HepG2 (cell line): ENCODE measurements around the gene TAF6L. TPM values are rescaled to one million over a fixed set of nuclear protein-coding genes. Genes with fewer than 3 reads are reported as not detected.

ENCODE experiments used
- AFF4 ChIP-seq: sonication (generic); formaldehyde crosslinking; IDR thresholded peaks from 2 replicates; pipeline ENCODE4 v1.4.0; 2020; ENCODE audit warnings: missing genetic modification reagents
- CC2D1A ChIP-seq: sonication (generic); formaldehyde crosslinking; IDR thresholded peaks from 2 replicates; pipeline ENCODE4 v1.8.1; 2023; ENCODE audit warnings: mild to moderate bottlenecking, missing genetic modification reagents
- GABPB1 ChIP-seq: IDR thresholded peaks from 2 replicates; pipeline ENCODE4 v1.6.1; 2016; ENCODE audit warnings: mild to moderate bottlenecking, missing genetic modification reagents, moderate library complexity, missing compliant biosample characterization
- HIVEP1 ChIP-seq: sonication (generic); formaldehyde crosslinking; IDR thresholded peaks from 2 replicates; pipeline ENCODE4 v1.4.0; 2020; ENCODE audit warnings: mild to moderate bottlenecking, missing genetic modification reagents
- IKZF5 ChIP-seq: IDR thresholded peaks from 2 replicates; pipeline ENCODE4 v1.6.1; 2018; ENCODE audit warnings: missing genetic modification reagents, mild to moderate bottlenecking, missing compliant biosample characterization
- KMT2A ChIP-seq: sonication (generic); formaldehyde crosslinking; IDR thresholded peaks from 2 replicates; pipeline ENCODE4 v1.4.0; 2020; ENCODE audit warnings: missing genetic modification reagents
- NRL ChIP-seq: sonication (generic); formaldehyde crosslinking; IDR thresholded peaks from 2 replicates; pipeline ENCODE4 v1.5.0; 2020; ENCODE audit warnings: missing genetic modification reagents, mild to moderate bottlenecking, moderate library complexity, borderline replicate concordance
- RBAK ChIP-seq: sonication (generic); formaldehyde crosslinking; IDR thresholded peaks from 2 replicates; pipeline ENCODE4 v1.5.1; 2020; ENCODE audit warnings: mild to moderate bottlenecking, missing genetic modification reagents
- SIX4 ChIP-seq: sonication (generic); formaldehyde crosslinking; IDR thresholded peaks from 2 replicates; pipeline ENCODE4 v1.4.0; 2020; ENCODE audit warnings: missing genetic modification reagents
- SOX5 ChIP-seq: IDR thresholded peaks from 2 replicates; pipeline ENCODE4 v1.6.1; 2016; ENCODE audit warnings: borderline replicate concordance
- ZBTB1 ChIP-seq: sonication (generic); formaldehyde crosslinking; IDR thresholded peaks from 2 replicates; pipeline ENCODE4 v1.4.0; 2020; ENCODE audit warnings: missing genetic modification reagents, borderline replicate concordance
- ZBTB42 ChIP-seq: sonication (generic); formaldehyde crosslinking; IDR thresholded peaks from 2 replicates; pipeline ENCODE4 v1.5.0; 2020; ENCODE audit warnings: mild to moderate bottlenecking, missing genetic modification reagents
- ZFY ChIP-seq: sonication (generic); formaldehyde crosslinking; IDR thresholded peaks from 2 replicates; pipeline ENCODE4 v1.4.0; 2020; ENCODE audit warnings: missing genetic modification reagents
- ZNF224 ChIP-seq: sonication (generic); formaldehyde crosslinking; IDR thresholded peaks from 2 replicates; pipeline ENCODE4 v1.5.0; 2020; ENCODE audit warnings: mild to moderate bottlenecking, missing genetic modification reagents
- ZNF580 ChIP-seq: IDR thresholded peaks from 2 replicates; pipeline ENCODE4 v1.6.1; 2016; ENCODE audit warnings: low read depth, borderline replicate concordance
- ZNF746 ChIP-seq: sonication (generic); formaldehyde crosslinking; IDR thresholded peaks from 2 replicates; pipeline ENCODE4 v1.8.0; 2022; ENCODE audit warnings: mild to moderate bottlenecking, missing genetic modification reagents
- ZNF768 ChIP-seq: sonication (generic); formaldehyde crosslinking; IDR thresholded peaks from 2 replicates; pipeline ENCODE4 v1.4.0; 2020; ENCODE audit warnings: missing genetic modification reagents
- ZNF790 ChIP-seq: sonication (generic); formaldehyde crosslinking; IDR thresholded peaks from 2 replicates; pipeline ENCODE4 v1.8.0; 2022; ENCODE audit warnings: missing genetic modification reagents, mild to moderate bottlenecking, borderline replicate concordance
- ZNF891 ChIP-seq: sonication (generic); formaldehyde crosslinking; IDR thresholded peaks from 2 replicates; pipeline ENCODE4 v1.5.0; 2020; ENCODE audit warnings: mild to moderate bottlenecking, missing genetic modification reagents
- polyA plus RNA-seq, 8 experiments: library from polyadenylated mRNA; depleted of rRNA in 3 of 8; stranded (reverse) in 7 of 8; unstranded in 1 of 8; fragments of >200 nt; fragmentation: Illumina TruSeq in 4 of 8; extraction: Trizol in 4 of 8; gene quantifications; 2 replicates each; pipeline versions ENCODE4 v1.2.1 to v1.2.3, GENCODE V29; 2011 to 2016; ENCODE audit warnings: low read depth in 4 of 8, missing spikeins in 1 of 8, mixed read lengths in 1 of 8; ENCODE audit not compliant: insufficient read depth in 1 of 8
- total RNA-seq, 5 experiments: library from RNA; depleted of rRNA; stranded (reverse); fragments of >200 nt; fragmentation: Illumina TruSeq; extraction: Trizol; gene quantifications; 2 replicates each; pipeline ENCODE4 v1.2.3, GENCODE V29; 2016; ENCODE audit warnings: low read depth in 1 of 5
- TF ChIP-seq, protein P1 (sequence below): fragments of 450-650 bp; IDR thresholded peaks from 2 replicates; pipeline ENCODE4 v1.6.1; 2017
- TF ChIP-seq, protein P2 (sequence below): sonication (generic); formaldehyde crosslinking; IDR thresholded peaks from 2 replicates; pipeline ENCODE4 v1.4.0; 2020; ENCODE audit warnings: missing genetic modification reagents, borderline replicate concordance

The TAF6L gene
- total and polyA plus RNA-seq, 2 of the 13 experiments (the other 11 are each of a cell fraction or from before 2014, with no cell fraction given) = 12.6 to 19.4 TPM

GRCh38 chr11:62753736-62754603 is 17.2 kb upstream of the TAF6L start, which contains the start of gene ZBTB3 (continued):
- TF ChIP-seq CC2D1A (CRISPR knock-in tag) (no peak), ZNF768 (no peak), IKZF5 (CRISPR knock-in tag) (peak; percentile 40; the same call in 1 of the 2 replicates), ZFY (peak; percentile 60), HIVEP1 (CRISPR knock-in tag) (peak; percentile 17; the same call in 1 of the 2 replicates), ZNF580 (CRISPR knock-in tag) (peak; percentile 50; the same call in 1 of the 2 replicates), ZNF224 (CRISPR knock-in tag) (no peak), ZBTB1 (CRISPR knock-in tag) (no peak), GABPB1 (peak; percentile 91), ZNF790 (CRISPR knock-in tag) (no peak), ZNF891 (CRISPR knock-in tag) (0 out of 2 replicates have a peak, but pooled peaks have one; percentile 8), ZBTB42 (CRISPR knock-in tag) (no peak), SIX4 (CRISPR knock-in tag) (no peak), AFF4 (CRISPR knock-in tag) (no peak), NRL (CRISPR knock-in tag) (no peak), KMT2A (CRISPR knock-in tag) (peak; percentile 65; the same call in 1 of the 2 replicates), ZNF746 (CRISPR knock-in tag) (no peak), RBAK (no peak), SOX5 (no peak)
- TF ChIP-seq, protein P1, sequence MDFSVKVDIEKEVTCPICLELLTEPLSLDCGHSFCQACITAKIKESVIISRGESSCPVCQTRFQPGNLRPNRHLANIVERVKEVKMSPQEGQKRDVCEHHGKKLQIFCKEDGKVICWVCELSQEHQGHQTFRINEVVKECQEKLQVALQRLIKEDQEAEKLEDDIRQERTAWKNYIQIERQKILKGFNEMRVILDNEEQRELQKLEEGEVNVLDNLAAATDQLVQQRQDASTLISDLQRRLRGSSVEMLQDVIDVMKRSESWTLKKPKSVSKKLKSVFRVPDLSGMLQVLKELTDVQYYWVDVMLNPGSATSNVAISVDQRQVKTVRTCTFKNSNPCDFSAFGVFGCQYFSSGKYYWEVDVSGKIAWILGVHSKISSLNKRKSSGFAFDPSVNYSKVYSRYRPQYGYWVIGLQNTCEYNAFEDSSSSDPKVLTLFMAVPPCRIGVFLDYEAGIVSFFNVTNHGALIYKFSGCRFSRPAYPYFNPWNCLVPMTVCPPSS = no peak
- TF ChIP-seq, protein P2, sequence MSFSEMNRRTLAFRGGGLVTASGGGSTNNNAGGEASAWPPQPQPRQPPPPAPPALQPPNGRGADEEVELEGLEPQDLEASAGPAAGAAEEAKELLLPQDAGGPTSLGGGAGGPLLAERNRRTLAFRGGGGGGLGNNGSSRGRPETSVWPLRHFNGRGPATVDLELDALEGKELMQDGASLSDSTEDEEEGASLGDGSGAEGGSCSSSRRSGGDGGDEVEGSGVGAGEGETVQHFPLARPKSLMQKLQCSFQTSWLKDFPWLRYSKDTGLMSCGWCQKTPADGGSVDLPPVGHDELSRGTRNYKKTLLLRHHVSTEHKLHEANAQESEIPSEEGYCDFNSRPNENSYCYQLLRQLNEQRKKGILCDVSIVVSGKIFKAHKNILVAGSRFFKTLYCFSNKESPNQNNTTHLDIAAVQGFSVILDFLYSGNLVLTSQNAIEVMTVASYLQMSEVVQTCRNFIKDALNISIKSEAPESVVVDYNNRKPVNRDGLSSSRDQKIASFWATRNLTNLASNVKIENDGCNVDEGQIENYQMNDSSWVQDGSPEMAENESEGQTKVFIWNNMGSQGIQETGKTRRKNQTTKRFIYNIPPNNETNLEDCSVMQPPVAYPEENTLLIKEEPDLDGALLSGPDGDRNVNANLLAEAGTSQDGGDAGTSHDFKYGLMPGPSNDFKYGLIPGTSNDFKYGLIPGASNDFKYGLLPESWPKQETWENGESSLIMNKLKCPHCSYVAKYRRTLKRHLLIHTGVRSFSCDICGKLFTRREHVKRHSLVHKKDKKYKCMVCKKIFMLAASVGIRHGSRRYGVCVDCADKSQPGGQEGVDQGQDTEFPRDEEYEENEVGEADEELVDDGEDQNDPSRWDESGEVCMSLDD (CRISPR knock-in tag) = no peak
